ENCODE results near the gene PNPLA7. TPM values are rescaled to one million over a fixed set of nuclear protein-coding genes. Genes with fewer than 3 reads are reported as not detected.

Gene PNPLA7
- total and polyA plus RNA-seq, 2 donors (not counting 1 experiment from before 2014, with no cell fraction given) = 18.7 to 29.9 TPM

DNA sequence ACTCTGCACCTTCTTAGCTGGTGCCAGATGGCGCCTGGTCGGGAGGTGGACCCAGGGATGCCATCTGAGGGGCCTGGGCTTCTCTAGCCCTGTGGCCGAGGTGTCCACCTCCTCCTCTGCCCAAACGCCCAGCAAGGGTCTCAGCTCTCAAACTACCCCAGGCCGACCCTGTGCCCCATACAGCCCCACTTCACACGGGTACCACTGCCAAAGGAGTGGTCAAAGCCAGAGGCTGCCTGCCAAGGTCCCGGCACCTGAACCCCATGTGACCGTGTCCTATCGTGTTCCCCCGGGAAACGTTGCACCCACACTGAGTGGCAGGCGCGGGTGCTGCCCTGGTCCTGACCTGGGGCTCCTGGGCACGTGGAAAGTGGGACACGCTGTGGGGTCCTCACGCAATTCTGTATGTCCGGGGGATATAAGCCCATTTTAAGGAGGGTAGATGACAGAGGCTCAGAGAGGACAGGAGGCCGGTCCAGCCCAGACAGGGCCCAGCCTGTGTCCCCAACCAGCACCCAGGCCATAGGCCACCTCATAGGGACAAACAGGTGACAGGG is 111.0 kb downstream of the PNPLA7 start:
- ATAC-seq (ENCODE audit: low read depth) (no peak), DNase-seq (no peak)
- intact Hi-C loops (cut with micrococcal nuclease) = no loop called here
- Histone ChIP-seq H3K27me3 (replicated peaks in 1 of 4; ENCODE audit: control extremely low read depth in 1 of 4, control insufficient read depth in 3 of 4, insufficient read depth in 4 of 4, low read length in 3 of 4) (peaks cover 0 to 16% (median 7%) of the 10 kb centered on the region in 4 experiments), H3K4me1 (ENCODE audit: control insufficient read depth in 2 of 2, insufficient read depth in 2 of 2, low read length in 2 of 2) (peaks cover 0 to 8% of the 10 kb centered on the region in 2 donors), H4K20me1 (ENCODE audit: control insufficient read depth, insufficient read depth, low read length, poor library complexity, severe bottlenecking) (no peaks in the 10 kb centered on the region), H3K79me2 (ENCODE audit: control insufficient read depth, insufficient read depth, low read length) (no peaks in the 10 kb centered on the region), H3K4me3 (ENCODE audit: control extremely low read depth in 1 of 5, extremely low read depth in 1 of 5, insufficient read depth in 1 of 5, low read depth in 2 of 5, low read length in 4 of 5) (no peak overlapping the region), H3K4me2 (replicated peaks; ENCODE audit: low read depth, low read length, poor library complexity, severe bottlenecking) (no peak overlapping the region), H3K36me3 (replicated peaks in 1 of 2; ENCODE audit: control extremely low read depth in 1 of 2, control insufficient read depth in 1 of 2, extremely low read depth in 1 of 2, insufficient read depth in 2 of 2, low read length in 1 of 2) (no peaks in the 10 kb centered on the region), H3K9ac (ENCODE audit: low read length) (no peak overlapping the region), H3K27ac (ENCODE audit: low read length in 2 of 2) (no peak overlapping the region), H3K9me3 (ENCODE audit: control extremely low read depth in 1 of 3, control insufficient read depth in 2 of 3, insufficient read depth in 1 of 3, low read length in 2 of 3) (peaks cover 0 to 3% (median 0%) of the 10 kb centered on the region in 3 donors), H2AFZ (ENCODE audit: insufficient read depth, low read depth, low read length, poor library complexity, severe bottlenecking) (no peak overlapping the region)
- H3K4me1 Mint-ChIP-seq = peaks cover 3% of the 10 kb centered on the region
- peaks cover 7% of the 10 kb centered on the region for H3K27me3 Mint-ChIP-seq
- H3K9me3 Mint-ChIP-seq (ENCODE audit: insufficient read depth) = no peaks in the 10 kb centered on the region
- no peak for TF ChIP-seq CTCF (IDR thresholded peaks at IDR 0.05)
- no peak for TF ChIP-seq EZH2 (IDR thresholded peaks at IDR 0.05; ENCODE audit: borderline replicate concordance, insufficient read depth, low read depth, low read length, poor library complexity, severe bottlenecking)
- 83% methylated on average over 18 of the region's 18 CpGs for WGBS (ENCODE audit: insufficient coverage)
- POLR2A ChIA-PET = interaction anchor here (0.6 kb wide), 1 partner anchor 410 kb away, joined by 3 read pairs; no protein-coding TSS in a partner anchor
- no peak overlapping the region for H3K27ac Mint-ChIP-seq
- CTCF ChIA-PET = no interaction called here
- H3K4me3 Mint-ChIP-seq = no peak overlapping the region

DNA sequence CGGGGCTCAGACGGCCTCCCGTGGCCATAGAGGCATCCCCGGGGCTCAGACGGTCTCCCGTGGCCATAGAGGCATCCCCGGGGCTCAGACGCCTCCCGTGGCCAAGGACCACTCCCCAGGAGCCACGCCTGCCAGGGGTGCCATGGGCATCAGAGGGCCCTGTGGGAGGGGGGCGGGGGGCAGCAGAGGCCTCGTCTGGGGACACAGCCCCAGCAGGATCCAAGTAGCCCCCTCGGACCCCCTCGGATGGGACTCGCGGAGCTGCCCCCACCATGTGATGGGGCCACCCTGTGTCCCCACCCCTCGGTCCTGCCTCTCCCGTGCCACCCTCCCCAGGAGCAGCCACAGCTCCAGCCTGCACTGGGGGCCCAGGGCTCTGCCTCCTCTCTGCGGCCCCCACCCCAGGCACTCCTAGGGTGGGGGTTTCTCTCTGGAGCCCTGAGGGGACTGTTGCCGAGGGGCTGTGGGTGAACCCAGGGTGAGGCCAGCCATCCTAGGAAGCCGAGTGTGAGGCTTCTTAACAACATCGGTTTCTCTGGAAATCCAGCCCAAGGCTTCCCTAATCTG is 111.5 kb downstream of the PNPLA7 start:
- POLR2A ChIA-PET = no interaction called here
- peaks cover 6% of the 10 kb centered on the region for H3K27me3 Mint-ChIP-seq
- H3K27ac Mint-ChIP-seq = no peak overlapping the region
- H3K4me3 Mint-ChIP-seq = no peak overlapping the region
- Histone ChIP-seq H4K20me1 (ENCODE audit: control insufficient read depth, insufficient read depth, low read length, poor library complexity, severe bottlenecking) (no peaks in the 10 kb centered on the region), H2AFZ (ENCODE audit: insufficient read depth, low read depth, low read length, poor library complexity, severe bottlenecking) (no peak overlapping the region), H3K9me3 (ENCODE audit: control extremely low read depth in 1 of 3, control insufficient read depth in 2 of 3, insufficient read depth in 1 of 3, low read length in 2 of 3) (peaks cover 0 to 3% (median 0%) of the 10 kb centered on the region in 3 donors), H3K4me3 (ENCODE audit: control extremely low read depth in 1 of 5, extremely low read depth in 1 of 5, insufficient read depth in 1 of 5, low read depth in 2 of 5, low read length in 4 of 5) (no peak overlapping the region), H3K4me1 (ENCODE audit: control insufficient read depth in 2 of 2, insufficient read depth in 2 of 2, low read length in 2 of 2) (peaks cover 0 to 8% of the 10 kb centered on the region in 2 donors), H3K9ac (ENCODE audit: low read length) (no peak overlapping the region), H3K36me3 (replicated peaks in 1 of 2; ENCODE audit: control extremely low read depth in 1 of 2, control insufficient read depth in 1 of 2, extremely low read depth in 1 of 2, insufficient read depth in 2 of 2, low read length in 1 of 2) (no peaks in the 10 kb centered on the region), H3K27me3 (replicated peaks in 1 of 4; ENCODE audit: control extremely low read depth in 1 of 4, control insufficient read depth in 3 of 4, insufficient read depth in 4 of 4, low read length in 3 of 4) (peaks cover 0 to 16% (median 7%) of the 10 kb centered on the region in 4 experiments), H3K27ac (ENCODE audit: low read length in 2 of 2) (no peak overlapping the region), H3K4me2 (replicated peaks; ENCODE audit: low read depth, low read length, poor library complexity, severe bottlenecking) (no peak overlapping the region), H3K79me2 (ENCODE audit: control insufficient read depth, insufficient read depth, low read length) (no peaks in the 10 kb centered on the region)
- CTCF ChIA-PET = no interaction called here
- no peak for ATAC-seq (ENCODE audit: low read depth)
- no peak for TF ChIP-seq EZH2 (IDR thresholded peaks at IDR 0.05; ENCODE audit: borderline replicate concordance, insufficient read depth, low read depth, low read length, poor library complexity, severe bottlenecking)
- TF ChIP-seq CTCF (IDR thresholded peaks at IDR 0.05) = no peak
- H3K4me1 Mint-ChIP-seq = peaks cover 3% of the 10 kb centered on the region
- 88% methylated on average over 15 of the region's 22 CpGs for WGBS (ENCODE audit: insufficient coverage)
- H3K9me3 Mint-ChIP-seq (ENCODE audit: insufficient read depth) = no peaks in the 10 kb centered on the region
- DNase-seq = no peak
- intact Hi-C loops (cut with micrococcal nuclease) = no loop called here

All from B cell (primary cell).